HEK293 (cell line): ENCODE results near the gene USF1.

Source experiments
- GLIS2 ChIP-seq: fragments of 450-650 bp; formaldehyde crosslinking; IDR thresholded peaks from 2 replicates; pipeline ENCODE4 v1.5.1; 2016; ENCODE audit warnings: missing biosample characterization, missing genetic modification characterization
- IKZF3 ChIP-seq: fragments of 450-650 bp; IDR thresholded peaks from 2 replicates; pipeline ENCODE4 v1.5.0; 2018; ENCODE audit warnings: missing biosample characterization, mild to moderate bottlenecking, missing genetic modification characterization, moderate library complexity
- ZNF10 ChIP-seq: fragments of 450-650 bp; formaldehyde crosslinking; IDR thresholded peaks from 2 replicates; pipeline ENCODE4 v1.5.1; 2017; ENCODE audit warnings: missing biosample characterization, missing genetic modification characterization
- ZNF302 ChIP-seq: fragments of 450-650 bp; formaldehyde crosslinking; IDR thresholded peaks from 2 replicates; pipeline ENCODE4 v1.5.1; 2016; ENCODE audit warnings: missing biosample characterization, missing genetic modification characterization, low read depth
- ZNF510 ChIP-seq: fragments of 450-650 bp; formaldehyde crosslinking; IDR thresholded peaks from 2 replicates; pipeline ENCODE4 v1.5.1; 2018; ENCODE audit warnings: mild to moderate bottlenecking, missing genetic modification characterization, missing biosample characterization; ENCODE audit not compliant: insufficient replicate concordance
- ZNF658 ChIP-seq: fragments of 450-650 bp; formaldehyde crosslinking; IDR thresholded peaks from 2 replicates; pipeline ENCODE4; 2016; ENCODE audit warnings: missing biosample characterization, missing genetic modification characterization
- ZNF768 ChIP-seq: fragments of 450-650 bp; formaldehyde crosslinking; IDR thresholded peaks from 2 replicates; pipeline ENCODE4 v1.5.1; 2018; ENCODE audit warnings: missing biosample characterization, mild to moderate bottlenecking, missing genetic modification characterization
- TF ChIP-seq, protein P1 (sequence below): fragments of 450-650 bp; formaldehyde crosslinking; IDR thresholded peaks from 2 replicates; pipeline ENCODE4 v1.5.1; 2016; ENCODE audit warnings: missing biosample characterization, missing genetic modification characterization
- TF ChIP-seq, protein P2 (sequence below): IDR thresholded peaks from 2 replicates; pipeline ENCODE4 v1.6.1; 2011; ENCODE audit warnings: mild to moderate bottlenecking, low read depth, low read length, borderline replicate concordance
- TF ChIP-seq, protein P3 (sequence below): fragments of 450-650 bp; formaldehyde crosslinking; IDR thresholded peaks from 2 replicates; pipeline ENCODE4 v1.5.1; 2016; ENCODE audit warnings: missing biosample characterization, missing genetic modification characterization

DNA sequence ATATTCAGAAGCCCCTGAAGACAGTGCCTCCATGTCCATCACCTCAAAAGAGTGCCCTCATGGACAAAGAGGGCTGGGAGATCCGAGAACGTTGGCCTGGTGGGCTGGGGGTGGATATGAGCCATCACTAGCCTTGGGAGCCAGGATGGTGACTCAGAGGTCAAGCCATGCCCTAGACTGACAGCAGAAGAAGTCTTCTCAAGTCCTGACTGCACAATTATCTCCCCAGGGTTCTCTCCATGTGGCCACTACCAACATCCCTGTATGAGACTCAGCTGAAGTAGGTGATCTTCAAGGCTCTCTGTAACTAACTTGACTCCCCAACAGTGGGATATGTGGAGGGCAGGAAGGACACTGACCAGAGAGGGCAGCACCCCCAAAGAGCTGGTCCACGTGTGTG lies 7.1 kb upstream of the USF1 start:
- TF ChIP-seq ZNF302 (tag by site-specific recombination) = no peak
- TF ChIP-seq, protein P1, sequence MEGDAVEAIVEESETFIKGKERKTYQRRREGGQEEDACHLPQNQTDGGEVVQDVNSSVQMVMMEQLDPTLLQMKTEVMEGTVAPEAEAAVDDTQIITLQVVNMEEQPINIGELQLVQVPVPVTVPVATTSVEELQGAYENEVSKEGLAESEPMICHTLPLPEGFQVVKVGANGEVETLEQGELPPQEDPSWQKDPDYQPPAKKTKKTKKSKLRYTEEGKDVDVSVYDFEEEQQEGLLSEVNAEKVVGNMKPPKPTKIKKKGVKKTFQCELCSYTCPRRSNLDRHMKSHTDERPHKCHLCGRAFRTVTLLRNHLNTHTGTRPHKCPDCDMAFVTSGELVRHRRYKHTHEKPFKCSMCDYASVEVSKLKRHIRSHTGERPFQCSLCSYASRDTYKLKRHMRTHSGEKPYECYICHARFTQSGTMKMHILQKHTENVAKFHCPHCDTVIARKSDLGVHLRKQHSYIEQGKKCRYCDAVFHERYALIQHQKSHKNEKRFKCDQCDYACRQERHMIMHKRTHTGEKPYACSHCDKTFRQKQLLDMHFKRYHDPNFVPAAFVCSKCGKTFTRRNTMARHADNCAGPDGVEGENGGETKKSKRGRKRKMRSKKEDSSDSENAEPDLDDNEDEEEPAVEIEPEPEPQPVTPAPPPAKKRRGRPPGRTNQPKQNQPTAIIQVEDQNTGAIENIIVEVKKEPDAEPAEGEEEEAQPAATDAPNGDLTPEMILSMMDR = no peak
- TF ChIP-seq, protein P2, sequence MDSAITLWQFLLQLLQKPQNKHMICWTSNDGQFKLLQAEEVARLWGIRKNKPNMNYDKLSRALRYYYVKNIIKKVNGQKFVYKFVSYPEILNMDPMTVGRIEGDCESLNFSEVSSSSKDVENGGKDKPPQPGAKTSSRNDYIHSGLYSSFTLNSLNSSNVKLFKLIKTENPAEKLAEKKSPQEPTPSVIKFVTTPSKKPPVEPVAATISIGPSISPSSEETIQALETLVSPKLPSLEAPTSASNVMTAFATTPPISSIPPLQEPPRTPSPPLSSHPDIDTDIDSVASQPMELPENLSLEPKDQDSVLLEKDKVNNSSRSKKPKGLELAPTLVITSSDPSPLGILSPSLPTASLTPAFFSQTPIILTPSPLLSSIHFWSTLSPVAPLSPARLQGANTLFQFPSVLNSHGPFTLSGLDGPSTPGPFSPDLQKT = no peak
- TF ChIP-seq, protein P3, sequence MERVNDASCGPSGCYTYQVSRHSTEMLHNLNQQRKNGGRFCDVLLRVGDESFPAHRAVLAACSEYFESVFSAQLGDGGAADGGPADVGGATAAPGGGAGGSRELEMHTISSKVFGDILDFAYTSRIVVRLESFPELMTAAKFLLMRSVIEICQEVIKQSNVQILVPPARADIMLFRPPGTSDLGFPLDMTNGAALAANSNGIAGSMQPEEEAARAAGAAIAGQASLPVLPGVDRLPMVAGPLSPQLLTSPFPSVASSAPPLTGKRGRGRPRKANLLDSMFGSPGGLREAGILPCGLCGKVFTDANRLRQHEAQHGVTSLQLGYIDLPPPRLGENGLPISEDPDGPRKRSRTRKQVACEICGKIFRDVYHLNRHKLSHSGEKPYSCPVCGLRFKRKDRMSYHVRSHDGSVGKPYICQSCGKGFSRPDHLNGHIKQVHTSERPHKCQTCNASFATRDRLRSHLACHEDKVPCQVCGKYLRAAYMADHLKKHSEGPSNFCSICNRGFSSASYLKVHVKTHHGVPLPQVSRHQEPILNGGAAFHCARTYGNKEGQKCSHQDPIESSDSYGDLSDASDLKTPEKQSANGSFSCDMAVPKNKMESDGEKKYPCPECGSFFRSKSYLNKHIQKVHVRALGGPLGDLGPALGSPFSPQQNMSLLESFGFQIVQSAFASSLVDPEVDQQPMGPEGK (tag by site-specific recombination) = no peak
- TF ChIP-seq GLIS2 (tag by site-specific recombination) = no peak
- no peak for TF ChIP-seq ZNF658
- TF ChIP-seq ZNF510 (tag by site-specific recombination) = no peak
- no peak for TF ChIP-seq ZNF10 (tag by site-specific recombination)
- TF ChIP-seq ZNF768 (tag by site-specific recombination) = no peak
- no peak for TF ChIP-seq IKZF3 (tag by site-specific recombination)
